HepG2 (cell line): ENCODE data around the gene ARHGEF40. TPM values are rescaled to one million over a fixed set of nuclear protein-coding genes. Genes with fewer than 3 reads are reported as not detected.

Experiments
- BORCS8-MEF2B ChIP-seq: sonication (generic); formaldehyde crosslinking; IDR thresholded peaks from 2 replicates; pipeline ENCODE4 v1.8.0; 2022; ENCODE audit warnings: mild to moderate bottlenecking, missing genetic modification reagents
- ELF4 ChIP-seq: sonication (generic); formaldehyde crosslinking; IDR thresholded peaks from 2 replicates; pipeline ENCODE4 v1.5.0; 2020; ENCODE audit warnings: missing genetic modification reagents, mild to moderate bottlenecking, moderate library complexity, borderline replicate concordance
- FOXJ3 ChIP-seq: sonication (generic); formaldehyde crosslinking; IDR thresholded peaks from 2 replicates; pipeline ENCODE4 v1.4.0; 2020; ENCODE audit warnings: missing genetic modification reagents, mild to moderate bottlenecking, borderline replicate concordance
- HNF4G ChIP-seq, 2 experiments: sonication (generic) in 1 of 2; formaldehyde crosslinking in 1 of 2; IDR thresholded peaks; 2 replicates each; pipeline versions ENCODE4 v1.4.0 to v1.6.1; 2011 to 2020; ENCODE audit warnings: borderline replicate concordance in 2 of 2, low read depth in 2 of 2, mild to moderate bottlenecking in 2 of 2, low read length in 1 of 2, missing genetic modification reagents in 1 of 2, moderate library complexity in 1 of 2
- MAFK ChIP-seq, 2 experiments: IDR thresholded peaks in 1 of 2; conservative IDR thresholded peaks in 1 of 2; 2 replicates each; pipeline ENCODE4 v1.6.1; 2011; ENCODE audit warnings: improper control_type of control experiment in 2 of 2, low read length in 2 of 2
- NR2C2 ChIP-seq: sonication (generic); formaldehyde crosslinking; IDR thresholded peaks from 2 replicates; pipeline ENCODE4 v1.4.0; 2020; ENCODE audit warnings: missing genetic modification reagents, mild to moderate bottlenecking, moderate library complexity, borderline replicate concordance
- RAD21 ChIP-seq: fragments of 450-650 bp; formaldehyde crosslinking; IDR thresholded peaks from 2 replicates; pipeline ENCODE4 v1.5.0; 2020; ENCODE audit warnings: mild to moderate bottlenecking
- RBM39 ChIP-seq: fragments of 200-400 bp; formaldehyde crosslinking; IDR thresholded peaks from one replicate; pipeline ENCODE4 v1.6.1; 2018; ENCODE audit warnings: antibody characterized with exemption, mild to moderate bottlenecking, low read depth, low read length; ENCODE audit not compliant: poor library complexity, severe bottlenecking
- SMAD9 ChIP-seq: sonication (generic); formaldehyde crosslinking; IDR thresholded peaks from 2 replicates; pipeline ENCODE4 v1.5.1; 2020; ENCODE audit warnings: mild to moderate bottlenecking, missing genetic modification reagents
- SRY ChIP-seq: sonication (generic); formaldehyde crosslinking; IDR thresholded peaks from 2 replicates; pipeline ENCODE4 v1.8.0; 2022; ENCODE audit warnings: mild to moderate bottlenecking, missing genetic modification reagents
- TARDBP ChIP-seq: sonication (generic); formaldehyde crosslinking; IDR thresholded peaks from 2 replicates; pipeline ENCODE4 v1.8.0; 2022; ENCODE audit warnings: mild to moderate bottlenecking, missing genetic modification reagents
- TBX3 ChIP-seq: fragments of 450-650 bp; IDR thresholded peaks from 2 replicates; pipeline ENCODE4 v1.6.1; 2017; ENCODE audit warnings: antibody characterized with exemption, mild to moderate bottlenecking, inconsistent platforms, borderline replicate concordance
- ZNF224 ChIP-seq: sonication (generic); formaldehyde crosslinking; IDR thresholded peaks from 2 replicates; pipeline ENCODE4 v1.5.0; 2020; ENCODE audit warnings: mild to moderate bottlenecking, missing genetic modification reagents
- ZNF232 ChIP-seq: sonication (generic); formaldehyde crosslinking; IDR thresholded peaks from 2 replicates; pipeline ENCODE4 v1.4.0; 2020; ENCODE audit warnings: missing genetic modification reagents, borderline replicate concordance
- ZNF24 ChIP-seq: fragments of 450-650 bp; IDR thresholded peaks from 2 replicates; pipeline ENCODE4 v1.6.1; 2017; ENCODE audit warnings: antibody characterized with exemption, mild to moderate bottlenecking
- ZNF546 ChIP-seq: sonication (generic); formaldehyde crosslinking; conservative IDR thresholded peaks from 2 replicates; pipeline ENCODE4 v1.8.1; 2023; ENCODE audit warnings: mild to moderate bottlenecking, missing genetic modification reagents
- ZNF572 ChIP-seq: sonication (generic); formaldehyde crosslinking; IDR thresholded peaks from 2 replicates; pipeline ENCODE4 v1.5.1; 2020; ENCODE audit warnings: mild to moderate bottlenecking, missing genetic modification reagents
- ZNF788 ChIP-seq: sonication (generic); formaldehyde crosslinking; IDR thresholded peaks from 2 replicates; pipeline ENCODE4 v1.5.0; 2020; ENCODE audit warnings: mild to moderate bottlenecking, missing genetic modification reagents, borderline replicate concordance
- polyA plus RNA-seq, 8 experiments: library from polyadenylated mRNA; depleted of rRNA in 3 of 8; stranded (reverse) in 7 of 8; unstranded in 1 of 8; fragments of >200 nt; fragmentation: Illumina TruSeq in 4 of 8; extraction: Trizol in 4 of 8; gene quantifications; 2 replicates each; pipeline versions ENCODE4 v1.2.1 to v1.2.3, GENCODE V29; 2011 to 2016; ENCODE audit warnings: low read depth in 4 of 8, missing spikeins in 1 of 8, mixed read lengths in 1 of 8; ENCODE audit not compliant: insufficient read depth in 1 of 8
- total RNA-seq, 5 experiments: library from RNA; depleted of rRNA; stranded (reverse); fragments of >200 nt; fragmentation: Illumina TruSeq; extraction: Trizol; gene quantifications; 2 replicates each; pipeline ENCODE4 v1.2.3, GENCODE V29; 2016; ENCODE audit warnings: low read depth in 1 of 5
- TF ChIP-seq, protein P1 (sequence below): sonication (generic); formaldehyde crosslinking; IDR thresholded peaks from 2 replicates; pipeline ENCODE4 v1.4.0; 2020; ENCODE audit warnings: mild to moderate bottlenecking, missing genetic modification reagents
- TF ChIP-seq, protein P2 (sequence below): sonication (generic); formaldehyde crosslinking; IDR thresholded peaks from 2 replicates; pipeline ENCODE4 v1.5.1; 2020; ENCODE audit warnings: missing genetic modification reagents, mild to moderate bottlenecking, borderline replicate concordance

Gene ARHGEF40
- total and polyA plus RNA-seq, 2 of the 13 experiments (the other 11 are each of a cell fraction or from before 2014, with no cell fraction given) = 28.1 to 78.1 TPM

DNA sequence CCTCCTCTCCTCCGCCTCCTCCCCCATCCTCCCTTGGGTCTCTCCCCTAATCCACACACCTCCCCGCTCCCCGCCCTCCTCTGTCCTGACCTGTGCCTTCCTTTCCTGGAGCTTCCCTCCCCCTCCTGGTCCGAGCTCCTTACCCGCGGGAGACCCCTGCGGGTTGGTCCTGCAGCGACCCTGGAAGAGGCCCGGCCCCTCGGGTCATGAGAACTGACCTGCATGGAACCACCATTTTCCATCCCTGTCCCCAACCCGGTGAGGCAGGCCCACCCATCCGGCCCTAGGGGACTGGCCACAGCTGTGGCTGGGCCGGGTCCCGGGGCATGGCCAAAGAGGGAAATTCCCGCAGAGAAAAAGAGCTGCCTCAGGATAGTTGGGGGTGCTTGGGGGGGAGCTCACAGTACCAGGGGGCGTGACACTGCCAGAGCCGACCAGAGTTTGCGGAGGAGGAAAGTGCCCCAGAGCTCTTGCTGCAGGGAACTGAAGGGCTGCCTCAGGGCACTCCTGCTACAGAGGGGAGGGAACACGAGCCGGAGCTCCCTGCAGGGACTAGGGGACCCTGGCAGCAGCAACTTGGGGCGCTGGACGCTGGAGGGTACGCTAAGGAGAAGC, 613 bp downstream of the ARHGEF40 start (continued):
- TF ChIP-seq, protein P1, sequence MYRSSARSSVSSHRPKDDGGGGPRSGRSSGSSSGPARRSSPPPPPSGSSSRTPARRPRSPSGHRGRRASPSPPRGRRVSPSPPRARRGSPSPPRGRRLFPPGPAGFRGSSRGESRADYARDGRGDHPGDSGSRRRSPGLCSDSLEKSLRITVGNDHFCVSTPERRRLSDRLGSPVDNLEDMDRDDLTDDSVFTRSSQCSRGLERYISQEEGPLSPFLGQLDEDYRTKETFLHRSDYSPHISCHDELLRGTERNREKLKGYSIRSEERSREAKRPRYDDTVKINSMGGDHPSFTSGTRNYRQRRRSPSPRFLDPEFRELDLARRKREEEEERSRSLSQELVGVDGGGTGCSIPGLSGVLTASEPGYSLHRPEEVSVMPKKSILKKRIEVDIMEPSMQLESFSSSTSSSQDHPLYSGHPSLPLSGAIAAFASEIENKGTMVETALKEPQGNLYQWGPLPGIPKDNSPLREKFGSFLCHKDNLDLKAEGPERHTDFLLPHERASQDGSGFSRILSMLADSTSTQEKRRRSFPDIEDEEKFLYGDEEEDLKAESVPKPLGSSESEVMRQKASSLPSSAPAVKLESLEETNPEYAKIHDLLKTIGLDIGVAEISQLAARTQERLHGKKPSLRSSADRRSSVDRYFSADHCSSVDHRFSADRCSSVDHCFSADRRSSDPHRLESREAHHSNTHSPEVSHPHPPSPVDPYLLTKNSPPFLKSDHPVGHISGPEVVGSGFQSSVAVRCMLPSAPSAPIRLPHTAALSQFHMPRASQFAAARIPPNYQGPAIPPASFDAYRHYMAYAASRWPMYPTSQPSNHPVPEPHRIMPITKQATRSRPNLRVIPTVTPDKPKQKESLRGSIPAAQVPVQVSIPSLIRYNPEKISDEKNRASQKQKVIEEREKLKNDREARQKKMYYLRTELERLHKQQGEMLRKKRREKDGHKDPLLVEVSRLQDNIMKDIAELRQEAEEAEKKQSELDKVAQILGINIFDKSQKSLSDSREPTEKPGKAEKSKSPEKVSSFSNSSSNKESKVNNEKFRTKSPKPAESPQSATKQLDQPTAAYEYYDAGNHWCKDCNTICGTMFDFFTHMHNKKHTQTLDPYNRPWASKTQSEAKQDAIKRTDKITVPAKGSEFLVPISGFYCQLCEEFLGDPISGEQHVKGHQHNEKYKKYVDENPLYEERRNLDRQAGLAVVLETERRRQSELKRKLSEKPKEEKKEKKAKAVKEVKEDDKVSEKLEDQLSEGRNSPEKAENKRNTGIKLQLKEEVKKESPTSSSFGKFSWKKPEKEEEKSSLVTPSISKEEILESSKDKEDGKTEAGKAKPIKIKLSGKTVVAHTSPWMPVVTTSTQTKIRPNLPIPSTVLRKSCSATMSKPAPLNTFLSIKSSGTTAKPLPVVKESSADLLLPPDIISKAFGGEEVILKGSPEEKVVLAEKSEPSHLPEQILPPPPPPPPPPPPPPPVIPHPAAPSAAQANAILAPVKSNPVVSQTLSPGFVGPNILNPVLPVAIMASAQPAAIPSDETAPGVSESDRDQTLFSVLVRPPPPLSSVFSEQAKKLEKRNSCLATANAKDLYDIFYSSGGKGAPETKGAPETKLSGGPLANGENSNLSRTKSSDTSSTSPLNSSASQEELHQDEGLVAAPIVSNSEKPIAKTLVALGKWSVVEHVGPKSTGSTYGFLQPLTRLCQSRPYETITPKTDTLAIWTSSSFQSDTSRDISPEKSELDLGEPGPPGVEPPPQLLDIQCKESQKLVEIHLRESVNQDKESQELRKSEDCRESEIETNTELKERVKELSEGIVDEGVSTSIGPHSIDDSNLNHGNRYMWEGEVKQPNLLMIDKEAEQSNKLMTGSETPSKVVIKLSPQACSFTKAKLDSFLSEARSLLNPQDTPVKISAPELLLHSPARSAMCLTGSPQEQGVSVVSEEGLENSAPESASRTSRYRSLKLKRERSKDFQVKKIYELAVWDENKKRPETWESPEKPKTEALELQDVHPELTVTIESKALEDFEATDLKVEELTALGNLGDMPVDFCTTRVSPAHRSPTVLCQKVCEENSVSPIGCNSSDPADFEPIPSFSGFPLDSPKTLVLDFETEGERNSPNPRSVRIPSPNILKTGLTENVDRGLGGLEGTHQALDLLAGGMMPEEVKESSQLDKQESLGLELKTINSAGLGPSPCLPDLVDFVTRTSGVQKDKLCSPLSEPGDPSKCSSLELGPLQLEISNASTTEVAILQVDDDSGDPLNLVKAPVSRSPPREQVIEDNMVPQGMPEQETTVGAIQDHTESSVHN = 0 out of 2 replicates have a peak, but pooled peaks have one; percentile 69
- TF ChIP-seq BORCS8-MEF2B (CRISPR knock-in tag) = peak; percentile 50; the same call in 1 of the 2 replicates
- TF ChIP-seq ZNF24 = no peak
- TF ChIP-seq, protein P2, sequence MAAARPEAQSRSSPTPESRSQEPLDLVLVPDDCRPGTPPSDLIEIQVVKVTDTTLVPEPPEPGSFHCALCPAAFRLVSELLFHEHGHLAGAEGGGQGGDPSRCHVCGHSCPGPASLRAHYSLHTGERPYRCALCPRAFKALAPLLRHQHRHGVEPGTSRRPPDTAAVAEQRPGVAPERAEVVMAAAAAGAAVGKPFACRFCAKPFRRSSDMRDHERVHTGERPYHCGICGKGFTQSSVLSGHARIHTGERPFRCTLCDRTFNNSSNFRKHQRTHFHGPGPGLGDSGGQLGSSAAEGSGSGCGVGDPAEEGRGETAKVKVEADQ (CRISPR knock-in tag) = 0 out of 2 replicates have a peak, but pooled peaks have one; percentile 33
- TF ChIP-seq SRY (CRISPR knock-in tag) = 0 out of 2 replicates have a peak, but pooled peaks have one; percentile 75
- TF ChIP-seq HNF4G (IDR thresholded peaks at IDR 0.05; ENCODE audit: borderline replicate concordance, low read depth, low read length) = no peak
- TF ChIP-seq HNF4G (CRISPR knock-in tag; IDR thresholded peaks at IDR 0.05; ENCODE audit: borderline replicate concordance, low read depth) = no peak; the same call in 1 of the 2 replicates
- no peak for TF ChIP-seq MAFK (conservative IDR thresholded peaks at IDR 0.05 in 1 of 2, IDR thresholded peaks at IDR 0.05 in 1 of 2; ENCODE audit: low read length in 2 of 2)
- TF ChIP-seq SMAD9 (CRISPR knock-in tag) = peak; percentile 29; the same call in 1 of the 2 replicates
- peak; percentile 51; the same call in 1 of the 2 replicates for TF ChIP-seq NR2C2 (CRISPR knock-in tag)
- peak; percentile 53; the same call in 1 of the 2 replicates for TF ChIP-seq FOXJ3 (CRISPR knock-in tag)
- no peak for TF ChIP-seq ELF4 (CRISPR knock-in tag)
- 0 out of 2 replicates have a peak, but pooled peaks have one; percentile 49 for TF ChIP-seq ZNF224 (CRISPR knock-in tag)
- peak; percentile 17; the same call in 1 of the 2 replicates for TF ChIP-seq TARDBP (CRISPR knock-in tag)
- no peak for TF ChIP-seq TBX3
- TF ChIP-seq ZNF572 (CRISPR knock-in tag) = peak; percentile 97
- peak; percentile 18 for TF ChIP-seq RBM39
- no peak; the same call in 1 of the 2 replicates for TF ChIP-seq RAD21
- peak; percentile 10; the same call in 1 of the 2 replicates for TF ChIP-seq ZNF788 (CRISPR knock-in tag)
- peak; percentile 72 for TF ChIP-seq ZNF232
- TF ChIP-seq ZNF546 = no peak
